K562 (cell line): Measurements from ENCODE around the gene CXCR5. TPM values are rescaled to one million over a fixed set of nuclear protein-coding genes. Genes with fewer than 3 reads are reported as not detected.

Experiments used
- ATAC-seq: fragments of 200-7000 bp; cut with Tn5 transposase; 3 replicates; pipeline ENCODE4 v1.9.1; 2020; ENCODE audit warnings: moderate library complexity
- BruUV-seq: library from RNA; stranded (reverse); fragments of 400-500 nt; replicated peaks from 2 replicates; lab custom pipeline; 2021; lab: Mats Ljungman, UMichigan
- CTCF ChIA-PET: fragments of 300-600 bp; formaldehyde crosslinking; extraction: SDS; loops from one replicate; lab custom pipeline; 2021; ENCODE audit warnings: low intra/inter-chr PET ratio; lab: Yijun Ruan, JAX
- POLR2A ChIA-PET: fragments of 300-600, 350-650 bp; sonication (Branson Sonifier 250); formaldehyde crosslinking; extraction: SDS; loops from one replicate; lab custom pipeline; 2021; ENCODE audit warnings: antibody characterized with exemption, inconsistent platforms; lab: Yijun Ruan, JAX
- DNase-seq, 4 experiments: peaks; one replicate each; pipeline versions ENCODE4 v3.0.0 to v3.0.0-alpha.2; 2011 to 2018; ENCODE audit warnings: low spot score in 3 of 4, mixed read lengths in 3 of 4; ENCODE audit errors: extremely low read depth in 1 of 4
- FAIRE-seq: peaks from 2 replicates; lab custom pipeline; 2011; peaks lifted over from hg19 to GRCh38; lab: Jason Lieb, UNC
- H2AFZ ChIP-seq: 2 replicates; pipeline ENCODE4 v1.6.0; 2011; ENCODE audit warnings: low read depth, low read length, control low read depth, inconsistent platforms
- H3K27ac ChIP-seq: fragments of 200-600 bp; 3 replicates; pipeline ENCODE4 v1.8.0; 2011; ENCODE audit warnings: low read depth, mild to moderate bottlenecking, control low read depth, inconsistent platforms, low read length, moderate library complexity, mixed read lengths; ENCODE audit errors: extremely low read depth
- H3K27me3 ChIP-seq, 2 experiments: fragments of 300-600 bp in 1 of 2; 2 replicates in 1 of 2; 3 replicates in 1 of 2; pipeline versions ENCODE4 v1.6.0 to v1.8.0; 2011; ENCODE audit warnings: inconsistent platforms in 2 of 2, low read length in 2 of 2, mild to moderate bottlenecking in 1 of 2, mixed read lengths in 1 of 2, moderate library complexity in 1 of 2; ENCODE audit not compliant: control insufficient read depth in 2 of 2, insufficient read depth in 2 of 2
- H3K36me3 ChIP-seq: fragments of 300-600 bp; 3 replicates; pipeline ENCODE4 v1.8.0; 2011; ENCODE audit warnings: mild to moderate bottlenecking, low read length, inconsistent platforms; ENCODE audit not compliant: control insufficient read depth, insufficient read depth
- H3K4me1 ChIP-seq, 2 experiments: fragments of 200-600 bp in 1 of 2; replicated peaks in 1 of 2; 2 replicates in 1 of 2; 3 replicates in 1 of 2; pipeline versions ENCODE4 v1.5.1 to v1.8.0; 2011; ENCODE audit warnings: inconsistent platforms in 2 of 2, low read length in 2 of 2, mild to moderate bottlenecking in 1 of 2, mixed read lengths in 1 of 2, moderate library complexity in 1 of 2; ENCODE audit not compliant: control insufficient read depth in 2 of 2, insufficient read depth in 2 of 2
- H3K4me2 ChIP-seq: 2 replicates; pipeline ENCODE4 v1.6.1; 2011; ENCODE audit warnings: low read length, control low read depth, inconsistent platforms, mixed read lengths; ENCODE audit not compliant: insufficient read depth
- H3K4me3 ChIP-seq: fragments of 200-600 bp; sonication (generic), shearing (Covaris generic); 2 replicates; pipeline ENCODE4 v1.5.1; 2016; ENCODE audit warnings: control low read depth, inconsistent platforms
- H3K79me2 ChIP-seq: fragments of 200-600 bp; 3 replicates; pipeline ENCODE4 v1.8.0; 2011; ENCODE audit warnings: low read length, inconsistent platforms; ENCODE audit not compliant: control insufficient read depth, insufficient read depth
- H3K9ac ChIP-seq, 2 experiments: 2 replicates each; pipeline versions ENCODE4 v1.6.0 to v1.6.1; 2011; ENCODE audit warnings: low read depth in 2 of 2, low read length in 2 of 2, control low read depth in 1 of 2, inconsistent platforms in 1 of 2, mild to moderate bottlenecking in 1 of 2, mixed read lengths in 1 of 2; ENCODE audit not compliant: insufficient read depth in 1 of 2
- H3K9me1 ChIP-seq: one replicate; pipeline ENCODE4 v1.6.0; 2011; ENCODE audit warnings: inconsistent platforms, mild to moderate bottlenecking, low read length, moderate library complexity; ENCODE audit not compliant: control insufficient read depth, insufficient read depth
- H3K9me3 ChIP-seq: replicated peaks from 2 replicates; pipeline ENCODE4 v1.5.1; 2011; ENCODE audit warnings: low read depth, low read length, inconsistent platforms; ENCODE audit not compliant: control insufficient read depth, insufficient read depth
- H4K20me1 ChIP-seq: replicated peaks from 2 replicates; pipeline ENCODE4 v1.6.1; 2011; ENCODE audit warnings: low read length, inconsistent platforms, mixed read lengths; ENCODE audit not compliant: control insufficient read depth, insufficient read depth
- AFF1 ChIP-seq, 2 experiments: fragments of 450-650 bp; IDR thresholded peaks; 2 replicates each; pipeline ENCODE4 v1.6.1; 2018; ENCODE audit warnings: mild to moderate bottlenecking in 2 of 2, low read depth in 1 of 2; ENCODE audit not compliant: partially characterized antibody in 2 of 2
- CBX3 ChIP-seq, 2 experiments: IDR thresholded peaks; 1 replicate in 1 of 2; 2 replicates in 1 of 2; pipeline ENCODE4 v1.6.1; 2012; ENCODE audit warnings: inconsistent platforms in 2 of 2, low read length in 2 of 2, borderline replicate concordance in 1 of 2, control low read depth in 1 of 2
- NFIX ChIP-seq: fragments of 250-450 bp; sonication (Bioruptor Pico); IDR thresholded peaks from 2 replicates; pipeline ENCODE4 v1.4.0; 2020; ENCODE audit warnings: low read depth, mild to moderate bottlenecking, moderate library complexity
- PHF21A ChIP-seq: fragments of 450-650 bp; IDR thresholded peaks from 2 replicates; pipeline ENCODE4 v1.6.1; 2017; ENCODE audit warnings: low read depth, borderline replicate concordance
- ZBTB17 ChIP-seq: fragments of 450-650 bp; formaldehyde crosslinking; IDR thresholded peaks from 2 replicates; pipeline ENCODE4 v1.4.0; 2020; ENCODE audit warnings: mild to moderate bottlenecking
- WGBS: fragments of 100-300 bp; shearing (Covaris generic); methylation state at CpG from one replicate; pipeline ENCODE4 v1.1.6; 2016; ENCODE audit warnings: low coverage, mixed read lengths; ENCODE audit not compliant: insufficient coverage; ENCODE audit errors: missing lambda C conversion rate; 5-methylcytosine and 5-hydroxymethylcytosine counted together
- in situ Hi-C: fragments of 300-500 bp; cut with MboI; formaldehyde crosslinking; loops from 4 replicates; pipeline ENCODE4 v1.15.0; 2018; ENCODE audit warnings: inconsistent platforms, mixed read lengths
- intact Hi-C: fragments of 100-400 bp; cut with micrococcal nuclease; formaldehyde crosslinking; loops from 2 replicates; pipeline ENCODE4 v1.14.2; 2022
- polyA plus RNA-seq, 8 experiments: library from polyadenylated mRNA; depleted of rRNA in 4 of 8; stranded (reverse) in 5 of 8; unstranded in 3 of 8; fragments of >200 nt; fragmentation: Nextera tagmentation in 2 of 8; fragmentation: Illumina TruSeq in 1 of 8; extraction: Ambion mirVana in 2 of 8; extraction: Trizol in 1 of 8; gene quantifications; 2 replicates each; pipeline versions ENCODE4 v1.2.1 to v1.2.3, GENCODE V29; 2011 to 2014; ENCODE audit warnings: inconsistent platforms in 1 of 8, missing spikeins in 1 of 8
- total RNA-seq, 7 experiments: library from RNA; depleted of rRNA in 6 of 7; stranded (reverse); fragments of >200 nt in 6 of 7; fragmentation: Illumina TruSeq in 2 of 7; extraction: Trizol in 2 of 7; gene quantifications; 2 replicates each; pipeline versions ENCODE4 v1.2.1 to v1.2.3, GENCODE V29; 2011 to 2021; ENCODE audit warnings: low replicate concordance in 1 of 7

CXCR5 gene
- total and polyA plus RNA-seq, 9 of the 15 experiments (the other 6 are each of a cell fraction or from before 2014, with no cell fraction given) = 0.03 to 0.06 TPM; not detected in 7

- TF ChIP-seq AFF1 (IDR thresholded peaks at IDR 0.05; ENCODE audit: low read depth in 1 of 2, partially characterized antibody in 2 of 2) (no peak), CBX3 (IDR thresholded peaks at IDR 0.05; ENCODE audit: borderline replicate concordance in 1 of 2, low read length in 2 of 2) (no peak), NFIX (CRISPR knock-in tag) (no peak)
These were observed 1.2 kb upstream of the CXCR5 start (continued) for GRCh38 chr11:118882491-118882890.

GRCh38 chr11:118883004-118883367 is 706 bp upstream of the CXCR5 start:
- H3K4me1 ChIP-seq = peaks cover 18 to 28% of the 10 kb centered on the region in 2 experiments
- in situ Hi-C loops = no loop called here

More at GRCh38 chr11:118883004-118883367, 706 bp upstream of the CXCR5 start:
- POLR2A ChIA-PET = interaction anchor here (1.1 to 1.6 kb wide), 4 partner anchors 15 to 91 kb away, joined by 3 read pairs; no protein-coding TSS in a partner anchor
- no peak overlapping the region for H3K27ac ChIP-seq
- no peaks in the 10 kb centered on the region for H3K36me3 ChIP-seq
- TF ChIP-seq ZBTB17 (CRISPR knock-in tag) (no peak), PHF21A (no peak)
- TF ChIP-seq, all 486 proteins: peak for 0
- CTCF ChIA-PET = no interaction called here
- Histone ChIP-seq H3K4me3 (no peak overlapping the region), H4K20me1 (no peaks in the 10 kb centered on the region), H3K9me1 (no peaks in the 10 kb centered on the region), H2AFZ (no peak overlapping the region), H3K9ac (no peak overlapping the region), H3K27me3 (no peaks in the 10 kb centered on the region), H3K9me3 (no peaks in the 10 kb centered on the region), H3K79me2 (no peaks in the 10 kb centered on the region), H3K4me2 (no peak overlapping the region)
- 50% methylated on average over 1 of the region's 1 CpG for WGBS
- BruUV-seq = no TSS peak
- ATAC-seq (no peak), FAIRE-seq (no peak), DNase-seq (no peak)
- intact Hi-C loops = no loop called here
